Mesothelial cell of epicardium (in vitro differentiated cells): Measurements from ENCODE around the gene CNOT8. TPM values are rescaled to one million over a fixed set of nuclear protein-coding genes. Genes with fewer than 3 reads are reported as not detected.

Source experiments
- DNase-seq, 2 experiments: peaks; one replicate each; pipeline ENCODE4 v3.0.0; 2021; ENCODE audit warnings: low spot score in 2 of 2; ENCODE audit not compliant: unreplicated experiment in 2 of 2
- H3K27ac Mint-ChIP-seq: 2 replicates; pipeline ENCODE4 v1.8.0; 2021; ENCODE audit warnings: mixed read lengths
- H3K27me3 Mint-ChIP-seq: 2 replicates; pipeline ENCODE4 v1.8.0; 2021; ENCODE audit warnings: low read depth, mixed read lengths
- H3K36me3 Mint-ChIP-seq: 2 replicates; pipeline ENCODE4 v1.8.0; 2021; ENCODE audit warnings: mixed read lengths
- H3K4me1 Mint-ChIP-seq: 2 replicates; pipeline ENCODE4 v1.8.0; 2021; ENCODE audit warnings: mixed read lengths
- H3K4me3 Mint-ChIP-seq: 2 replicates; pipeline ENCODE4 v1.8.0; 2021; ENCODE audit warnings: mild to moderate bottlenecking, moderate library complexity, mixed read lengths
- H3K9me3 Mint-ChIP-seq: 2 replicates; pipeline ENCODE4 v1.8.0; 2021; ENCODE audit warnings: mixed read lengths
- total RNA-seq: library from RNA; stranded (reverse); gene quantifications from 3 replicates; pipeline ENCODE4 v1.2.1, GENCODE V29; 2021
- TF ChIP-seq, protein P1 (sequence below): fragments of 200-600 bp; sonication (generic); IDR thresholded peaks from one replicate; pipeline ENCODE4 v1.5.0; 2021; ENCODE audit warnings: antibody characterized with exemption; ENCODE audit not compliant: unreplicated experiment

Gene CNOT8
- total RNA-seq, 1 donor from 2014 or later = 58.3 TPM

DNA sequence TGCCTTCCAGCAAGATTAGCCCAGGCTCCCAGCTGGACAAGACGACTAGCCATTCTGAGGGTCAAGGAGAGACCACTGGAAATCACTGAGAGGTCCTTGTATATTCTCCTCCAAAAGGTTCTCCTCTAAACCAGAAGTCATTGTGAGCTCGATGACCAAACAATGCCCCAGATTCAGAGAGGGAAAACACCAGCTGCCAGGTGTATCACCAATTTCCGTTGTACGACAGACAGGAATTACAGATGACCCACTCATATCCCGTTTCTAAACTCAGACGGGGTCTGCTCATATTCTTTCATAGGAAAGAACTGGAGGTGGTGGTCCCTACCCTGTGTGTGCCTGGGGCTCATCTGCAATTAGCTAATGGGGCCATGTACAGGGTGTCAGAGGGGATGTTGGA is 22.2 kb upstream of the CNOT8 start:
- H3K4me3 Mint-ChIP-seq = no peak overlapping the region
- TF ChIP-seq, protein P1, sequence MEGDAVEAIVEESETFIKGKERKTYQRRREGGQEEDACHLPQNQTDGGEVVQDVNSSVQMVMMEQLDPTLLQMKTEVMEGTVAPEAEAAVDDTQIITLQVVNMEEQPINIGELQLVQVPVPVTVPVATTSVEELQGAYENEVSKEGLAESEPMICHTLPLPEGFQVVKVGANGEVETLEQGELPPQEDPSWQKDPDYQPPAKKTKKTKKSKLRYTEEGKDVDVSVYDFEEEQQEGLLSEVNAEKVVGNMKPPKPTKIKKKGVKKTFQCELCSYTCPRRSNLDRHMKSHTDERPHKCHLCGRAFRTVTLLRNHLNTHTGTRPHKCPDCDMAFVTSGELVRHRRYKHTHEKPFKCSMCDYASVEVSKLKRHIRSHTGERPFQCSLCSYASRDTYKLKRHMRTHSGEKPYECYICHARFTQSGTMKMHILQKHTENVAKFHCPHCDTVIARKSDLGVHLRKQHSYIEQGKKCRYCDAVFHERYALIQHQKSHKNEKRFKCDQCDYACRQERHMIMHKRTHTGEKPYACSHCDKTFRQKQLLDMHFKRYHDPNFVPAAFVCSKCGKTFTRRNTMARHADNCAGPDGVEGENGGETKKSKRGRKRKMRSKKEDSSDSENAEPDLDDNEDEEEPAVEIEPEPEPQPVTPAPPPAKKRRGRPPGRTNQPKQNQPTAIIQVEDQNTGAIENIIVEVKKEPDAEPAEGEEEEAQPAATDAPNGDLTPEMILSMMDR = no peak
- H3K36me3 Mint-ChIP-seq = peaks cover 16% of the 10 kb centered on the region
- peaks cover 7% of the 10 kb centered on the region for H3K4me1 Mint-ChIP-seq
- no peaks in the 10 kb centered on the region for H3K27me3 Mint-ChIP-seq
- H3K9me3 Mint-ChIP-seq = no peaks in the 10 kb centered on the region
- DNase-seq = no peak
- no peak overlapping the region for H3K27ac Mint-ChIP-seq

DNA sequence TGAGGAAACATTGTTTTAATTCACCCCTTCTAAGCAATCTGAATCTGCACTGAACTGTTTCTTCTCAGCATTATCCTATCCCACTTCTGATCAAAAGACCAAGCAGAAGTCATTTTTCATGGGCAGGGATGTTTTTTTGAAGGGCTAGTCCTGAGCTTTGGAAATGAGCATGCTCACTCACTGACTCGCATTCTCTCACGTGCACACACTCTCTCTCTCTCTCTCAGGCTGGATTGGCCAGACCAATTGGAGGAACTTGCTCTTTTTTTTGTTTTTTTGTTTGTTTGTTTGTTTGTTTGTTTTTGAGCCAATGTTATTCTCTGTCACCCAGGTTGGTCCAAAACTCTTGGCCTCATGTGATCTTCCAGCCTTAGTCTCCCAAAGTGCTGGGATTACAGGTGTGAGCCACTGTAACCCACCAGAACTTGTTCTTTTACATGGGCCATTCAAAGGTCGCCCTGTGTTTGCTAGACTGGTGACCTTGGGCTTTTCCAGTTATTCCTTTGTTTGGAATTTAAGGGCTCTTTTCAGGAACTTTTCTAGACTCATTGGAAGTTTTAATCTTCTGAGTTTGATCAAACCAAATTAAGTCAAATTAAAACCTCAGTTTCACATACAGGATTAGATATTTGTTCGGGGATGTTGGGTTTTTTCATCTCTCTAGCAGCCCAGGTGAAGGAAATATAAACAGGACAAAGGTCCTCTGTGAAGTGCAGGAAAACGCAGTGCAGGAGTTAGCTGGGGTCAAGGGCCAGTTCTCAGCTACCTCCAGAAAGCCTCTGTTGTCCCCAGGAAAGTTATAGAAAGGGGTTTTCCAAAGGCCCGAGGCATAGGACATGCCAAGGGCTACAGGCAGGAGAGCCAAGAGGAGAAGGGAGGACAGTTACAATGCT is 21.2 kb upstream of the CNOT8 start:
- no peak overlapping the region for H3K4me3 Mint-ChIP-seq
- no peaks in the 10 kb centered on the region for H3K9me3 Mint-ChIP-seq
- TF ChIP-seq, protein P1 = no peak
- no peak overlapping the region for H3K27ac Mint-ChIP-seq
- H3K27me3 Mint-ChIP-seq = no peaks in the 10 kb centered on the region
- peaks cover 7% of the 10 kb centered on the region for H3K4me1 Mint-ChIP-seq
- DNase-seq = no peak
- peaks cover 16% of the 10 kb centered on the region for H3K36me3 Mint-ChIP-seq

DNA sequence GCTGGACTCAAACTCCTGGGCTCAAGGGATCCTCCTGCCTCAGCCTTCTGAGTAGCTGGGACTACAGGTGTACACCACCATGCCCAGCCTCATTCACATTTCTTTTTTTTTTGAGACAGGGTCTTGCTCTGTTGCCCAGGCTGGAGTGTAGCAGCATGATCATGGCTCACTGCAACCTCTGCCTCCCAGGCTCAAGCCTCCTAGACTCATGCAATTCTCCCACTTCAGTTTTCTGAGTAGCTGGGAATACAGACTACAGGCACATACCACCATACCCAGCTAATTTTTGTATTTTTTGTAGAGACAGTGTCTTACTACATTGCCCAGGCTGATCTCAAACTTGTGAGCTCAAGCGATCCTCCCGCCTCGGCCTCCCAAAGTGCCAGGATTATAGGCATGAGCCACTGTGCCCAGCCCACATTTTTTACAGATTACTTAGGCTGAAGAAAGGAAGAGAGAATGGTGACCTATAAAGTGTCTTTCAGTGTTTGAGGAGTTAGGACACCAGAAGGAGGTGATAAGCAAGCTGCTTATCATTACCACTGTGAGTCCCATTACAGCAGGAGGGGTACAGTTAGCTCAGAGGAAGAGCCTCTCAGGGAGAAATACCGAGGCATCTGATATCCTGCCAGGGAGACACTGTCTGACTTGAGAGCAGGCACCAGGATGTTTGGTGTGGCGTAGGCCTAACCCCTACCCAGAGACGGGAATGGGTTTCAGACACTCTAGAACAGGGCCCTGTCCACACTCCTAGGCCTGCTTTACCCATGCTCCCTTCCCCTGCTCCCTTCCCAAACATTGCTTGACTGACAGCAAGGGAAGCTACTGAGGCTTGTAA is 17.8 kb upstream of the CNOT8 start:
- peaks cover 20% of the 10 kb centered on the region for H3K36me3 Mint-ChIP-seq
- no peak for DNase-seq
- H3K27ac Mint-ChIP-seq = peak overlapping the region; percentile 9
- H3K9me3 Mint-ChIP-seq = no peaks in the 10 kb centered on the region
- H3K27me3 Mint-ChIP-seq = no peaks in the 10 kb centered on the region
- TF ChIP-seq, protein P1 = no peak
- H3K4me1 Mint-ChIP-seq = peaks cover 11% of the 10 kb centered on the region
- no peak overlapping the region for H3K4me3 Mint-ChIP-seq

DNA sequence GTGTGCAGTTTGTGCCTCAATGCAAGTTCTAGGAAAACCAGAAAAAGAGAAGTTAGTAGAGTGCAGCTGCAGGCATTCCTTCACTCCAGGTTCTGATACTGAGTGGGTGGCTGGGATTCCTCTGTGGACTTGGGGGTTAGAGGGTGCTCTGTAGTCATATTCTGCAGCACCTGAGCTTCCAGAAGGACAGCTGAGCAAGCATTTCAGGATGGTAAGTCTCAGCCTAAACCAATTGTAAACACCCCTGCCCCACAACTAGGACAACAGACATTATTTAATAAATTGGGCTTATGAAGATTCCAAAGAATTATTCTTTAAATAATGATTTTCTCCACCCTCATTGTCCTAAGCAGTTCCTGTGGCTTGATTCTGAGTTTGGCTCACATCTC is 17.2 kb upstream of the CNOT8 start:
- peaks cover 11% of the 10 kb centered on the region for H3K4me1 Mint-ChIP-seq
- H3K27me3 Mint-ChIP-seq = no peaks in the 10 kb centered on the region
- DNase-seq = no peak
- no peaks in the 10 kb centered on the region for H3K9me3 Mint-ChIP-seq
- H3K27ac Mint-ChIP-seq = no peak overlapping the region
- no peak overlapping the region for H3K4me3 Mint-ChIP-seq
- H3K36me3 Mint-ChIP-seq = peaks cover 23% of the 10 kb centered on the region
- TF ChIP-seq, protein P1 = no peak

DNA sequence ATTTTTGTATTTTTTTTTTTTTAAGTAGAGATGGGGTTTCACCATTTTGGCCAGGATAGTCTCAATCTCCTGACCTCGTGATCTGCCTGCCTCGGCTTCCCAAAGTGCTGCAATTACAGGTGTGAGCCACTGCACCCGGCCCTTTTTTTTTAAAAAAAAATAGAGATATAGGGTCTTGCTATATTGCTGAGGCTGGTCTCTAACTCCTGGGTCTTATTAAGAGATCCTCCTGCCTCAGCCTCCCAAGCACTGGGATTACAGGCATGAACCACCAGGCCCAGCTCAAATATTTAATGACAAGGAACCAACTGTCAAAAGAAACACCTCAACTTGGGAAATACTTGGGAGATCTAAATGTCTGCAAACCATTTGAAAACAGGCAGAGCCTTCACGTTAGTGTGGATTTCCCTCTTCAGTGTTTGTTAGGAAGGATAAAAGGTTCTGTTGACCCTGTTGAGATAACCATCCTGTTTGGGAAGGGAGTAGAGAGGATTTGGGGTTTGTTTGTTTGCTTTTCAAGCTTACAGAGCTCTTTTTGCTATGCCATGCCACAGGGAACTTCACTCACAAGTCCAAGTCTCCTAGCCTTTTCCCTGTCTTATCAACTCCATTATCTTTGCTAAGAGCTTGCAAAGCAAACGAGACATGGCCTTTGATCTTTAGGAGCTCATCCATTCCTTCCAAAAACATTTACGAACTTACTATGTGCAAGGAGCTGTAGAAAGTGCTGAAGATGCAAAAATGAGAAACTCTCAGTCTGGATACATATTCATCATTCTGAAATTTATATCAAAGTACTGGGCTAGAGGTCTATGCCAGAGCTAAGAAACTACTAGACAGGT is 15.5 kb upstream of the CNOT8 start:
- Mint-ChIP-seq H3K27ac (no peak overlapping the region), H3K9me3 (no peaks in the 10 kb centered on the region), H3K4me3 (no peak overlapping the region), H3K36me3 (peaks cover 12% of the 10 kb centered on the region), H3K27me3 (no peaks in the 10 kb centered on the region), H3K4me1 (peaks cover 13% of the 10 kb centered on the region)
- TF ChIP-seq, protein P1 = no peak
- DNase-seq = no peak
